GM12875 (cell line): ENCODE results near the gene CUL2.
"Not testable (repeated sequence)": the region's sequence is repeated elsewhere in the genome, so short reads cannot be mapped to it uniquely, and the experiment has no call there.

Experiments used
- H3K4me3 ChIP-seq: one replicate; pipeline ENCODE4 v1.5.1; 2011; ENCODE audit warnings: low read depth, low read length, control low read depth
- TF ChIP-seq, protein P1 (sequence below): IDR thresholded peaks from 2 replicates; pipeline ENCODE4 v1.5.1; 2011; ENCODE audit warnings: low read depth, mild to moderate bottlenecking, control low read depth, inconsistent platforms, low read length, moderate library complexity, borderline replicate concordance; ENCODE audit not compliant: insufficient read depth

CUL2 gene

GRCh38 chr10:35097510-35097909, 7.4 kb upstream of the CUL2 start:
- TF ChIP-seq, protein P1, sequence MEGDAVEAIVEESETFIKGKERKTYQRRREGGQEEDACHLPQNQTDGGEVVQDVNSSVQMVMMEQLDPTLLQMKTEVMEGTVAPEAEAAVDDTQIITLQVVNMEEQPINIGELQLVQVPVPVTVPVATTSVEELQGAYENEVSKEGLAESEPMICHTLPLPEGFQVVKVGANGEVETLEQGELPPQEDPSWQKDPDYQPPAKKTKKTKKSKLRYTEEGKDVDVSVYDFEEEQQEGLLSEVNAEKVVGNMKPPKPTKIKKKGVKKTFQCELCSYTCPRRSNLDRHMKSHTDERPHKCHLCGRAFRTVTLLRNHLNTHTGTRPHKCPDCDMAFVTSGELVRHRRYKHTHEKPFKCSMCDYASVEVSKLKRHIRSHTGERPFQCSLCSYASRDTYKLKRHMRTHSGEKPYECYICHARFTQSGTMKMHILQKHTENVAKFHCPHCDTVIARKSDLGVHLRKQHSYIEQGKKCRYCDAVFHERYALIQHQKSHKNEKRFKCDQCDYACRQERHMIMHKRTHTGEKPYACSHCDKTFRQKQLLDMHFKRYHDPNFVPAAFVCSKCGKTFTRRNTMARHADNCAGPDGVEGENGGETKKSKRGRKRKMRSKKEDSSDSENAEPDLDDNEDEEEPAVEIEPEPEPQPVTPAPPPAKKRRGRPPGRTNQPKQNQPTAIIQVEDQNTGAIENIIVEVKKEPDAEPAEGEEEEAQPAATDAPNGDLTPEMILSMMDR = no peak
- H3K4me3 ChIP-seq = no peak overlapping the region

GRCh38 chr10:35096312-35096711, 6.2 kb upstream of the CUL2 start:
- TF ChIP-seq, protein P1 = no peak
- no peak overlapping the region for H3K4me3 ChIP-seq

GRCh38 chr10:35092851-35093250, 2.7 kb upstream of the CUL2 start:
- TF ChIP-seq, protein P1 = no peak

GRCh38 chr10:35091994-35092790, 2.1 kb upstream of the CUL2 start:
- TF ChIP-seq, protein P1 = no peak
- no peak overlapping the region for H3K4me3 ChIP-seq

More at GRCh38 chr10:35092851-35093250, 2.7 kb upstream of the CUL2 start:
- no peak overlapping the region for H3K4me3 ChIP-seq

DNA sequence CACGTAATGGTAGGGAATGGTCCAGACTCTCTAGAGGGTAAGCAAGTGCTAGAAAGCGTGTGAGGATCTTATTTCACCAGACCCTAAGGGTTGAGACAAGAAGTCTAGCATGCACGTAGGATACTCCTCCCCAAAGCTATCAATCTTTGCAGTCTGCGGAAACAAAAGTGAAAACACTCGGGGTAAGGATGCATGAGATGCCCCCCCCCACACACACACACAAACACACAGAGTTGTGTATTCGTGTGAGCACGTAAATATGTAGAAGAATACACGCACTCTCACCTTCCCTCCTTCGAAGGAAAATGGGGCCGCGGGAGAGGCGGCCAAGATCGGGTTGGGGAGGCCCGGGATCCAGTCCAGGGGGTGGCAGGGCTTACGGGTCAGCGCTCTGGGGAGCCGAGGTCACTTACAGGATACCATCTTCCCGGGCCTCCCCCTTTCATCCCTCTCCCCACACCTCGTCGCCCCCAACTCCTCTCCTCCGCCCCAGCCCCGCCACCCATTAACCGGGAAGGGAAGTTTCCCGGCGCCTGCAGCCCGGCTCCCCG, 455 bp downstream of the CUL2 start:
- TF ChIP-seq, protein P1 = no peak

GRCh38 chr10:35083242-35083641, 6.9 kb downstream of the CUL2 start:
- H3K4me3 ChIP-seq = no peak overlapping the region

More for the DNA sequence above, 455 bp downstream of the CUL2 start:
- H3K4me3 ChIP-seq = peak overlapping the region; percentile 93

GRCh38 chr10:35080261-35080660, 9.9 kb downstream of the CUL2 start:
- not testable (repeated sequence) for H3K4me3 ChIP-seq

More at GRCh38 chr10:35083242-35083641, 6.9 kb downstream of the CUL2 start:
- TF ChIP-seq, protein P1 = no peak

DNA sequence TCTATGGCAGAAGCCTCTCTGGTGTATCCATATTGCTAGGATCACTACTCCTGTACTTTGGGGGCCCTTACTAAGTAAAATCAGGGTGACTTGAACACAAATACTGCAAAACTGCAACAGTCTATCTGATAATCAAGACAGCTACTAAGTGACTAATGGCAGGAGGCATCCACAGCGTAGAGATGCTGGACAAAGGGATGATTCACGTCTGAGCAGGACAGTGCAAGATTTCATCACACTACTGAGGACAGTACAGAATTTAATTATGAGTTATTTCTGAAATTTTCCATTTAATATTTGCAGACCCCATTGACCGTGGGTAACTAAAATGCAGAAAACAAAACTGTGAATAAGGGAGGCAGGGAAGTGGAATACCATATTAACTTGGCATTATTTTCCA, 10.4 kb downstream of the CUL2 start:
- no peak overlapping the region for H3K4me3 ChIP-seq
- TF ChIP-seq, protein P1 = no peak
